Measurements from ENCODE around the gene MGST3.
"Not testable (repeated sequence)": the region's sequence is repeated elsewhere in the genome, so short reads cannot be mapped to it uniquely, and the experiment has no call there.

Gene MGST3

GRCh38 chr1:165630629-165631341 lies at the start of gene MGST3:
Gene MGST3 (plus strand): TSS chr1:165631234. CDS start chr1:165649848, 18,614 bp downstream.
- peak; percentile 94 for DNase-seq (ENCODE audit: low spot score)

- DNase-seq (ENCODE audit: low spot score) = no peak
Observed at GRCh38 chr1:165581926-165582325, 49.1 kb upstream of the MGST3 start.

GRCh38 chr1:165586398-165586797 lies 44.6 kb upstream of the MGST3 start:
- DNase-seq (ENCODE audit: low spot score) = no peak

- not testable (repeated sequence) for DNase-seq (ENCODE audit: low spot score)
Observed at GRCh38 chr1:165591391-165591790, 39.6 kb upstream of the MGST3 start.

GRCh38 chr1:165592945-165593823 lies 37.9 kb upstream of the MGST3 start:
- peak; percentile 73 for DNase-seq (ENCODE audit: low spot score)

- DNase-seq (ENCODE audit: low spot score) = no peak
Observed at GRCh38 chr1:165595246-165595938, 35.6 kb upstream of the MGST3 start.

GRCh38 chr1:165597883-165598675 lies 33.0 kb upstream of the MGST3 start:
- peak; percentile 98 for DNase-seq (ENCODE audit: low spot score)

GRCh38 chr1:165598676-165599059 lies 32.4 kb upstream of the MGST3 start:
- no peak for DNase-seq (ENCODE audit: low spot score)

- no peak for DNase-seq (ENCODE audit: low spot score)
Observed at GRCh38 chr1:165600793-165601192, 30.2 kb upstream of the MGST3 start.

GRCh38 chr1:165603810-165604209 lies 27.2 kb upstream of the MGST3 start:
- DNase-seq (ENCODE audit: low spot score) = no peak

- DNase-seq (ENCODE audit: low spot score) = no peak
Observed at GRCh38 chr1:165605246-165605645, 25.8 kb upstream of the MGST3 start.

- DNase-seq (ENCODE audit: low spot score) = not testable (repeated sequence)
Observed at GRCh38 chr1:165606676-165607075, 24.4 kb upstream of the MGST3 start.

- DNase-seq (ENCODE audit: low spot score) = no peak
Observed at GRCh38 chr1:165610866-165611265, 20.2 kb upstream of the MGST3 start.

GRCh38 chr1:165612062-165612461 lies 19.0 kb upstream of the MGST3 start:
- DNase-seq (ENCODE audit: low spot score) = no peak

- no peak for DNase-seq (ENCODE audit: low spot score)
Observed at GRCh38 chr1:165616054-165616612, 14.9 kb upstream of the MGST3 start.

- no peak for DNase-seq (ENCODE audit: low spot score)
Observed at GRCh38 chr1:165616987-165617546, 14.0 kb upstream of the MGST3 start.

GRCh38 chr1:165619647-165620151 lies 11.3 kb upstream of the MGST3 start:
- no peak for DNase-seq (ENCODE audit: low spot score)

GRCh38 chr1:165623624-165624023 lies 7.4 kb upstream of the MGST3 start:
- DNase-seq (ENCODE audit: low spot score) = no peak

- DNase-seq (ENCODE audit: low spot score) = no peak
Observed at GRCh38 chr1:165624441-165624840, 6.6 kb upstream of the MGST3 start.

GRCh38 chr1:165628147-165628822 lies 2.7 kb upstream of the MGST3 start:
- no peak for DNase-seq (ENCODE audit: low spot score)
